ENCODE data around the gene LDLRAD2.
"Not testable (repeated sequence)": the region's sequence is repeated elsewhere in the genome, so short reads cannot be mapped to it uniquely, and the experiment has no call there.

The LDLRAD2 gene

GRCh38 chr1:21822349-21822748, 10.3 kb downstream of the LDLRAD2 start:
- no peak for DNase-seq (ENCODE audit: insufficient read length, low spot score)
- no peak for FAIRE-seq
- TF ChIP-seq CTCF (IDR thresholded peaks at IDR 0.05; ENCODE audit: insufficient read depth, missing control alignments): no peak

GRCh38 chr1:21823206-21823979, 11.3 kb downstream of the LDLRAD2 start:
- TF ChIP-seq CTCF (IDR thresholded peaks at IDR 0.05; ENCODE audit: insufficient read depth, missing control alignments): no peak
- FAIRE-seq (no peak), DNase-seq (ENCODE audit: insufficient read length, low spot score) (no peak)

- DNase-seq (ENCODE audit: insufficient read length, low spot score) (no peak), FAIRE-seq (no peak)
- TF ChIP-seq CTCF (IDR thresholded peaks at IDR 0.05; ENCODE audit: insufficient read depth, missing control alignments): no peak
Observed at GRCh38 chr1:21823980-21824702, 12.1 kb downstream of the LDLRAD2 start.

- FAIRE-seq: no peak
- TF ChIP-seq CTCF (IDR thresholded peaks at IDR 0.05; ENCODE audit: insufficient read depth, missing control alignments): no peak
- DNase-seq (ENCODE audit: insufficient read length, low spot score): no peak
Observed at GRCh38 chr1:21824926-21825325, 12.9 kb downstream of the LDLRAD2 start.

- FAIRE-seq (no peak), DNase-seq (ENCODE audit: insufficient read length, low spot score) (no peak)
- no peak for TF ChIP-seq CTCF (IDR thresholded peaks at IDR 0.05; ENCODE audit: insufficient read depth, missing control alignments)
Observed at GRCh38 chr1:21825393-21825792, 13.3 kb downstream of the LDLRAD2 start.

GRCh38 chr1:21826694-21827093, 14.6 kb downstream of the LDLRAD2 start:
- DNase-seq (ENCODE audit: insufficient read length, low spot score); FAIRE-seq: not testable (repeated sequence)

GRCh38 chr1:21827141-21827679, 15.1 kb downstream of the LDLRAD2 start:
- no peak for TF ChIP-seq CTCF (IDR thresholded peaks at IDR 0.05; ENCODE audit: insufficient read depth, missing control alignments)
- FAIRE-seq (no peak), DNase-seq (ENCODE audit: insufficient read length, low spot score) (no peak)

All from D721Med (cell line).